HepG2 (cell line): ENCODE results near the gene RNF222. TPM values are rescaled to one million over a fixed set of nuclear protein-coding genes. Genes with fewer than 3 reads are reported as not detected.

Experiments used
- BRD4 ChIP-seq: sonication (generic); formaldehyde crosslinking; IDR thresholded peaks from 2 replicates; pipeline ENCODE4 v1.4.0; 2020; ENCODE audit warnings: missing genetic modification reagents
- FOSL2 ChIP-seq: sonication (generic); formaldehyde crosslinking; IDR thresholded peaks from 2 replicates; pipeline ENCODE4 v1.4.0; 2020; ENCODE audit warnings: missing genetic modification reagents
- HNRNPH1 ChIP-seq: fragments of 200-400 bp; formaldehyde crosslinking; optimal IDR thresholded peaks from 2 replicates; pipeline ENCODE3; 2017; ENCODE audit warnings: mild to moderate bottlenecking, low read depth, low read length
- HOXA5 ChIP-seq: sonication (generic); formaldehyde crosslinking; IDR thresholded peaks from 2 replicates; pipeline ENCODE4 v1.4.0; 2020; ENCODE audit warnings: missing genetic modification reagents
- IRF2 ChIP-seq: IDR thresholded peaks from 2 replicates; pipeline ENCODE4 v1.6.1; 2018; ENCODE audit warnings: missing genetic modification reagents, missing compliant biosample characterization
- KLF9 ChIP-seq: IDR thresholded peaks from 2 replicates; pipeline ENCODE4 v1.6.1; 2016; ENCODE audit warnings: low read depth
- NR2F1 ChIP-seq, 2 experiments: fragments of 450-650 bp in 1 of 2; formaldehyde crosslinking in 1 of 2; IDR thresholded peaks; 2 replicates each; pipeline versions ENCODE4 v1.5.0 to v1.6.1; 2016 to 2020; ENCODE audit warnings: mild to moderate bottlenecking in 1 of 2, missing compliant biosample characterization in 1 of 2, missing genetic modification reagents in 1 of 2, moderate library complexity in 1 of 2
- PATZ1 ChIP-seq: sonication (generic); formaldehyde crosslinking; IDR thresholded peaks from 2 replicates; pipeline ENCODE4 v1.4.0; 2020; ENCODE audit warnings: missing genetic modification reagents
- REXO4 ChIP-seq: sonication (generic); formaldehyde crosslinking; IDR thresholded peaks from 2 replicates; pipeline ENCODE4 v1.8.0; 2022; ENCODE audit warnings: missing genetic modification reagents, mild to moderate bottlenecking, borderline replicate concordance
- SP140L ChIP-seq: sonication (generic); formaldehyde crosslinking; IDR thresholded peaks from 2 replicates; pipeline ENCODE4 v1.4.0; 2020; ENCODE audit warnings: missing genetic modification reagents, borderline replicate concordance
- TEAD3 ChIP-seq: optimal IDR thresholded peaks from 2 replicates; pipeline ENCODE3; 2016; ENCODE audit warnings: borderline replicate concordance
- ZKSCAN5 ChIP-seq: sonication (generic); formaldehyde crosslinking; IDR thresholded peaks from 2 replicates; pipeline ENCODE4 v1.5.1; 2020; ENCODE audit warnings: mild to moderate bottlenecking, missing genetic modification reagents
- ZNF274 ChIP-seq: sonication (generic); formaldehyde crosslinking; IDR thresholded peaks from 2 replicates; pipeline ENCODE4 v1.5.1; 2020; ENCODE audit warnings: mild to moderate bottlenecking, missing genetic modification reagents
- ZNF333 ChIP-seq: sonication (generic); formaldehyde crosslinking; IDR thresholded peaks from 2 replicates; pipeline ENCODE4 v1.4.0; 2020; ENCODE audit warnings: mild to moderate bottlenecking, missing genetic modification reagents, borderline replicate concordance
- polyA plus RNA-seq, 8 experiments: library from polyadenylated mRNA; depleted of rRNA in 3 of 8; stranded (reverse) in 7 of 8; unstranded in 1 of 8; fragments of >200 nt; fragmentation: Illumina TruSeq in 4 of 8; extraction: Trizol in 4 of 8; gene quantifications; 2 replicates each; pipeline versions ENCODE4 v1.2.1 to v1.2.3, GENCODE V29; 2011 to 2016; ENCODE audit warnings: low read depth in 4 of 8, missing spikeins in 1 of 8, mixed read lengths in 1 of 8; ENCODE audit not compliant: insufficient read depth in 1 of 8
- total RNA-seq, 5 experiments: library from RNA; depleted of rRNA; stranded (reverse); fragments of >200 nt; fragmentation: Illumina TruSeq; extraction: Trizol; gene quantifications; 2 replicates each; pipeline ENCODE4 v1.2.3, GENCODE V29; 2016; ENCODE audit warnings: low read depth in 1 of 5
- TF ChIP-seq, protein P1 (sequence below): sonication (generic); formaldehyde crosslinking; IDR thresholded peaks from 2 replicates; pipeline ENCODE4 v1.8.0; 2022; ENCODE audit warnings: mild to moderate bottlenecking, missing genetic modification reagents, borderline replicate concordance
- TF ChIP-seq, protein P2 (sequence below): IDR thresholded peaks from 2 replicates; pipeline ENCODE4 v1.6.1; 2016; ENCODE audit warnings: low read depth, missing genetic modification reagents, missing compliant biosample characterization
- TF ChIP-seq, protein P3 (sequence below): sonication (generic); formaldehyde crosslinking; conservative IDR thresholded peaks from 2 replicates; pipeline ENCODE4 v1.8.0; 2022; ENCODE audit warnings: missing genetic modification reagents
- TF ChIP-seq, protein P4 (sequence below): sonication (generic); formaldehyde crosslinking; IDR thresholded peaks from 2 replicates; pipeline ENCODE4 v1.8.1; 2023; ENCODE audit warnings: mild to moderate bottlenecking, missing genetic modification reagents

The RNF222 gene
- total and polyA plus RNA-seq, 2 of the 13 experiments (the other 11 are each of a cell fraction or from before 2014, with no cell fraction given), result not detected

DNA sequence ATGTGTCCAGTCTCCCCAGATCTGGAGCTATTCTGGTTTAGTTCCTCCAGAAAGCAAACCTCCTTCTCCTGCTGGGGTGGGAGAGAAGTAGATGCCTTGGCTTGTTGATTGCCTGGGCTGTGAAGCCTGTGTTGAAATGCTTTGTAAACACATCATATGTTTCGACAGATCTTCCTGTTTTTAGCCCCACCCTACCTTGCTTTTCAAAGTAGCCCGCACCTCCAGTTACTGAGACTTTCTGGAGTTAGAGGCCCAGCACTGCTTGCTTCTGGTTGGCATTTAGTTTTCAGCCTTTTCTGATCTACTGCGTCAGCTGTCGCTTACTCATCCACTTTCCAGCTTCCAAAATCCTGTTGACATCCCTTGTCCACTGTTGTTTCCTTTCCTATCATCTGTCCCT lies 20.2 kb upstream of the RNF222 start (continued):
- TF ChIP-seq REXO4 (CRISPR knock-in tag) (no peak), TEAD3 (CRISPR knock-in tag) (no peak), HNRNPH1 (no peak), FOSL2 (CRISPR knock-in tag) (peak; percentile 76), ZNF333 (CRISPR knock-in tag) (no peak), ZKSCAN5 (CRISPR knock-in tag) (no peak), PATZ1 (peak; percentile 64), NR2F1 (CRISPR knock-in tag; IDR thresholded peaks at IDR 0.05) (no peak), HOXA5 (CRISPR knock-in tag) (0 out of 2 replicates have a peak, but pooled peaks have one; percentile 28), KLF9 (CRISPR knock-in tag) (0 out of 2 replicates have a peak, but pooled peaks have one; percentile 49), BRD4 (CRISPR knock-in tag) (no peak), SP140L (CRISPR knock-in tag) (no peak), ZNF274 (CRISPR knock-in tag) (no peak), IRF2 (CRISPR knock-in tag) (peak; percentile 59; the same call in 1 of the 2 replicates)
- TF ChIP-seq, protein P1, sequence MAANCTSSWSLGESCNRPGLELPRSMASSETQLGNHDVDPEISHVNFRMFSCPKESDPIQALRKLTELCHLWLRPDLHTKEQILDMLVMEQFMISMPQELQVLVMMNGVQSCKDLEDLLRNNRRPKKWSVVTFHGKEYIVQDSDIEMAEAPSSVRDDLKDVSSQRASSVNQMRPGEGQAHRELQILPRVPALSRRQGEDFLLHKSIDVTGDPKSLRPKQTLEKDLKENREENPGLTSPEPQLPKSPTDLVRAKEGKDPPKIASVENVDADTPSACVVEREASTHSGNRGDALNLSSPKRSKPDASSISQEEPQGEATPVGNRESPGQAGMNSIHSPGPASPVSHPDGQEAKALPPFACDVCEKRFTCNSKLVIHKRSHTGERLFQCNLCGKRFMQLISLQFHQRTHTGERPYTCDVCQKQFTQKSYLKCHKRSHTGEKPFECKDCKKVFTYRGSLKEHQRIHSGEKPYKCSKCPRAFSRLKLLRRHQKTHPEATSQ, result no peak
- TF ChIP-seq, protein P2, sequence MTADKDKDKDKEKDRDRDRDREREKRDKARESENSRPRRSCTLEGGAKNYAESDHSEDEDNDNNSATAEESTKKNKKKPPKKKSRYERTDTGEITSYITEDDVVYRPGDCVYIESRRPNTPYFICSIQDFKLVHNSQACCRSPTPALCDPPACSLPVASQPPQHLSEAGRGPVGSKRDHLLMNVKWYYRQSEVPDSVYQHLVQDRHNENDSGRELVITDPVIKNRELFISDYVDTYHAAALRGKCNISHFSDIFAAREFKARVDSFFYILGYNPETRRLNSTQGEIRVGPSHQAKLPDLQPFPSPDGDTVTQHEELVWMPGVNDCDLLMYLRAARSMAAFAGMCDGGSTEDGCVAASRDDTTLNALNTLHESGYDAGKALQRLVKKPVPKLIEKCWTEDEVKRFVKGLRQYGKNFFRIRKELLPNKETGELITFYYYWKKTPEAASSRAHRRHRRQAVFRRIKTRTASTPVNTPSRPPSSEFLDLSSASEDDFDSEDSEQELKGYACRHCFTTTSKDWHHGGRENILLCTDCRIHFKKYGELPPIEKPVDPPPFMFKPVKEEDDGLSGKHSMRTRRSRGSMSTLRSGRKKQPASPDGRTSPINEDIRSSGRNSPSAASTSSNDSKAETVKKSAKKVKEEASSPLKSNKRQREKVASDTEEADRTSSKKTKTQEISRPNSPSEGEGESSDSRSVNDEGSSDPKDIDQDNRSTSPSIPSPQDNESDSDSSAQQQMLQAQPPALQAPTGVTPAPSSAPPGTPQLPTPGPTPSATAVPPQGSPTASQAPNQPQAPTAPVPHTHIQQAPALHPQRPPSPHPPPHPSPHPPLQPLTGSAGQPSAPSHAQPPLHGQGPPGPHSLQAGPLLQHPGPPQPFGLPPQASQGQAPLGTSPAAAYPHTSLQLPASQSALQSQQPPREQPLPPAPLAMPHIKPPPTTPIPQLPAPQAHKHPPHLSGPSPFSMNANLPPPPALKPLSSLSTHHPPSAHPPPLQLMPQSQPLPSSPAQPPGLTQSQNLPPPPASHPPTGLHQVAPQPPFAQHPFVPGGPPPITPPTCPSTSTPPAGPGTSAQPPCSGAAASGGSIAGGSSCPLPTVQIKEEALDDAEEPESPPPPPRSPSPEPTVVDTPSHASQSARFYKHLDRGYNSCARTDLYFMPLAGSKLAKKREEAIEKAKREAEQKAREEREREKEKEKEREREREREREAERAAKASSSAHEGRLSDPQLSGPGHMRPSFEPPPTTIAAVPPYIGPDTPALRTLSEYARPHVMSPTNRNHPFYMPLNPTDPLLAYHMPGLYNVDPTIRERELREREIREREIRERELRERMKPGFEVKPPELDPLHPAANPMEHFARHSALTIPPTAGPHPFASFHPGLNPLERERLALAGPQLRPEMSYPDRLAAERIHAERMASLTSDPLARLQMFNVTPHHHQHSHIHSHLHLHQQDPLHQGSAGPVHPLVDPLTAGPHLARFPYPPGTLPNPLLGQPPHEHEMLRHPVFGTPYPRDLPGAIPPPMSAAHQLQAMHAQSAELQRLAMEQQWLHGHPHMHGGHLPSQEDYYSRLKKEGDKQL (CRISPR knock-in tag), result no peak
- TF ChIP-seq, protein P3, sequence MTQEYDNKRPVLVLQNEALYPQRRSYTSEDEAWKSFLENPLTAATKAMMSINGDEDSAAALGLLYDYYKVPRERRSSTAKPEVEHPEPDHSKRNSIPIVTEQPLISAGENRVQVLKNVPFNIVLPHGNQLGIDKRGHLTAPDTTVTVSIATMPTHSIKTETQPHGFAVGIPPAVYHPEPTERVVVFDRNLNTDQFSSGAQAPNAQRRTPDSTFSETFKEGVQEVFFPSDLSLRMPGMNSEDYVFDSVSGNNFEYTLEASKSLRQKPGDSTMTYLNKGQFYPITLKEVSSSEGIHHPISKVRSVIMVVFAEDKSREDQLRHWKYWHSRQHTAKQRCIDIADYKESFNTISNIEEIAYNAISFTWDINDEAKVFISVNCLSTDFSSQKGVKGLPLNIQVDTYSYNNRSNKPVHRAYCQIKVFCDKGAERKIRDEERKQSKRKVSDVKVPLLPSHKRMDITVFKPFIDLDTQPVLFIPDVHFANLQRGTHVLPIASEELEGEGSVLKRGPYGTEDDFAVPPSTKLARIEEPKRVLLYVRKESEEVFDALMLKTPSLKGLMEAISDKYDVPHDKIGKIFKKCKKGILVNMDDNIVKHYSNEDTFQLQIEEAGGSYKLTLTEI (CRISPR knock-in tag), result no peak
- TF ChIP-seq, protein P4, sequence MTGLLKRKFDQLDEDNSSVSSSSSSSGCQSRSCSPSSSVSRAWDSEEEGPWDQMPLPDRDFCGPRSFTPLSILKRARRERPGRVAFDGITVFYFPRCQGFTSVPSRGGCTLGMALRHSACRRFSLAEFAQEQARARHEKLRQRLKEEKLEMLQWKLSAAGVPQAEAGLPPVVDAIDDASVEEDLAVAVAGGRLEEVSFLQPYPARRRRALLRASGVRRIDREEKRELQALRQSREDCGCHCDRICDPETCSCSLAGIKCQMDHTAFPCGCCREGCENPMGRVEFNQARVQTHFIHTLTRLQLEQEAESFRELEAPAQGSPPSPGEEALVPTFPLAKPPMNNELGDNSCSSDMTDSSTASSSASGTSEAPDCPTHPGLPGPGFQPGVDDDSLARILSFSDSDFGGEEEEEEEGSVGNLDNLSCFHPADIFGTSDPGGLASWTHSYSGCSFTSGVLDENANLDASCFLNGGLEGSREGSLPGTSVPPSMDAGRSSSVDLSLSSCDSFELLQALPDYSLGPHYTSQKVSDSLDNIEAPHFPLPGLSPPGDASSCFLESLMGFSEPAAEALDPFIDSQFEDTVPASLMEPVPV, result no peak
